Fibroblast of pulmonary artery (primary cell): ENCODE data around the gene MAGEC1.

ENCODE experiments used
- DNase-seq: peaks from one replicate; pipeline ENCODE4 v3.0.0-alpha.2; 2010; ENCODE audit warnings: low read depth
- H3K4me3 ChIP-seq: replicated peaks from 2 replicates; pipeline ENCODE4 v1.5.1; 2011; ENCODE audit warnings: low read depth, mild to moderate bottlenecking, control low read depth, low read length, moderate library complexity
- TF ChIP-seq, protein P1 (sequence below): IDR thresholded peaks from 2 replicates; pipeline ENCODE4 v1.5.1; 2011; ENCODE audit warnings: mild to moderate bottlenecking, control low read depth, low read length, inconsistent platforms; ENCODE audit errors: missing control alignments

MAGEC1 gene

DNA sequence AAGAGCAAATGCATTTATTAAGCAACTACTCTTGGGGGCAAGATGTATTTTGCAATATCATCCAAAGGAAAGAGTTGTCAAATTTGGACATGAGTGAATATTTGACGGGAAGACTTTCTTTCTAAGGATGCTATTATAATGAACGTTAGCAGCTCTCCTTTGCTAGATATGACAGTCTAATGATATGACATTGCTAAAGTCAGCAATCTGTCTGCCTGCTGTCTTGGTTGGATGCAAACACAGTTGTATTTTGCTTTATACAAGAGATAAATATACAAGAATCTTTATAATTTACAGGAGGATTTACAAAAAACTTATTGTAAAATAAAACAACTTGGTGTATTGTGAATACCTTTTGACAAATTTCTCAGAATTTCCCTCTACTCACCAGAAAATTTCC is 37.5 kb downstream of the MAGEC1 start:
- TF ChIP-seq, protein P1, sequence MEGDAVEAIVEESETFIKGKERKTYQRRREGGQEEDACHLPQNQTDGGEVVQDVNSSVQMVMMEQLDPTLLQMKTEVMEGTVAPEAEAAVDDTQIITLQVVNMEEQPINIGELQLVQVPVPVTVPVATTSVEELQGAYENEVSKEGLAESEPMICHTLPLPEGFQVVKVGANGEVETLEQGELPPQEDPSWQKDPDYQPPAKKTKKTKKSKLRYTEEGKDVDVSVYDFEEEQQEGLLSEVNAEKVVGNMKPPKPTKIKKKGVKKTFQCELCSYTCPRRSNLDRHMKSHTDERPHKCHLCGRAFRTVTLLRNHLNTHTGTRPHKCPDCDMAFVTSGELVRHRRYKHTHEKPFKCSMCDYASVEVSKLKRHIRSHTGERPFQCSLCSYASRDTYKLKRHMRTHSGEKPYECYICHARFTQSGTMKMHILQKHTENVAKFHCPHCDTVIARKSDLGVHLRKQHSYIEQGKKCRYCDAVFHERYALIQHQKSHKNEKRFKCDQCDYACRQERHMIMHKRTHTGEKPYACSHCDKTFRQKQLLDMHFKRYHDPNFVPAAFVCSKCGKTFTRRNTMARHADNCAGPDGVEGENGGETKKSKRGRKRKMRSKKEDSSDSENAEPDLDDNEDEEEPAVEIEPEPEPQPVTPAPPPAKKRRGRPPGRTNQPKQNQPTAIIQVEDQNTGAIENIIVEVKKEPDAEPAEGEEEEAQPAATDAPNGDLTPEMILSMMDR: no peak
- no peak overlapping the region for H3K4me3 ChIP-seq
- DNase-seq: no peak

DNA sequence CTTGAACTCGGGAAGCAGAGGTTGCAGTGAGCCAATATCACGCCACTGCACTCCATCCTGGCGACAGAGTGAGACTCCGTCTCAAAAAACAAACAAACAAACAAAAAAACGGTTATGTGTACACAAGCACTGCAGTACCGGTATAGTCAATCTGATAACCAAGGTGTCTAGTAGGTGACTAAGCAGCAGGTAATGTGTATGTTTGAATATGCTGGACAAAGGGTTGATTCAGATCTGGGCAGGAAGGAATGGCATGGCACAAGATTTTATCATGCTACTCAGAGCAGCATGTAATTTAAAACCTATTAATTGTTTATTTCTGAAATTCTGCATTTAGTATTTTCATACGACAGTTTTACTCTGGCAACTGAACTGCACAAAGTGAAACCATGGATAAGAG is 41.7 kb downstream of the MAGEC1 start:
- TF ChIP-seq, protein P1: no peak
- H3K4me3 ChIP-seq: no peak overlapping the region
- DNase-seq: no peak

DNA sequence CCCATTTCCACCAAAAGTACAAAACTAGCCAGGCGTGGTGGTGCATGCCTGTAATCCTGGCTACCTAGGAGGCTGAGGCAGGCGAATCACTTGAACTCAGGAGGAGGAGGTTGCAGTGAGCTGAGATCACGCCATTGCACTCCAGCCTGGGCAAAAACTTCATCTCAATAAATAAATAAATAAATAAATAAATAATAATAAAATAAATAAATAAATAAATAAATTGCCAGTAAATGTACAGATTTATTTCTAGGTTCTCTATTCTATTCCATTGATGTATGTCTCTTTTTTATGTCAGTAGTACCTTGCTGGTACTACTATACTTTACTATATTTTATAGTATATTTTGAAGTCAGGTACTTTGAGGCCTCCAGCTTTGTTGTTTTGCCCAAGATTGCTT is 43.7 kb downstream of the MAGEC1 start:
- TF ChIP-seq, protein P1: no peak
- no peak for DNase-seq
- no peak overlapping the region for H3K4me3 ChIP-seq

DNA sequence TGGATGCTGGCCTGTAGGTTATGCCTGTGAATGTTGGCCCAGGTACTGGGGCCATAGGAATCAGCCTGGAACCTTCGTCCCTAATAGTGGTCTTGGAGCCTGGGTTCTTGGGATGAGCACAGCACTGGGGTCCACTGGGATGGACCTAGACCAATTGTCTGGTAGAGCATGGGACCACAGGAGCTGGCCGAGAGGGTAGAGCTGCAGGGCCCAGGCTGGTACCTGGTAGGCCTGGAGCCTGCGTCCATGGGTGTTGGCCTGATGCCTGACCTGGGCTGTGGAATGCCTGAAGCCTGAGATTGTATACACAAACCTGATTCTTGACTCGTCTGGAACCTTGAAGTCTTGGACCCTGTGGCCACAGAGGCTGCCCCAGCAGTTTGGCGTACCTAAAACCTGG is 48.9 kb downstream of the MAGEC1 start:
- TF ChIP-seq, protein P1: no peak
- no peak for DNase-seq
- H3K4me3 ChIP-seq: no peak overlapping the region

DNA sequence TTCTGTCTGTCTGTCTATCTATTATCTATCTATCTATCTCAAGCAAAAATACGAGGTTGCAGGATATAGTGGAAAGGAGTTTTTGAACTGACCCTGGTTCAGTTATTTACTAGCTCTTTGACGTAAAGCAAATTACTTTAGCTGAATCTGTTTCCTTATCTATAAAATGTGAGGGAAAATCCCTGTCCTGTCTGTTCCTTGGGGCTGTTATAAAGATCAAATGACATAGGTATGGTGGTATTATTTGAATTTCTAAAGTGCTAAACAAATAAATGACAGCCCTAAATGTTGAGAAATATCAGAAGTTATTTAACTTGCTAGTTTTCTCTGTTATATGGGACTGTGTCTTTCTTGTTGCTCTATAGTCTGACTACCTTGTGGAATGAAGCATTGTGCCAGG is 55.0 kb downstream of the MAGEC1 start:
- H3K4me3 ChIP-seq: no peak overlapping the region
- TF ChIP-seq, protein P1: no peak
- DNase-seq: no peak
